ENCODE results near the gene RAPGEF1. TPM values are rescaled to one million over a fixed set of nuclear protein-coding genes. Genes with fewer than 3 reads are reported as not detected.

RAPGEF1 gene
- total RNA-seq, 1 experiment from 2014 or later = 55.6 TPM

- TF ChIP-seq CTCF (conservative IDR thresholded peaks at IDR 0.05) = no peak
- Histone ChIP-seq H2BK120ac (ENCODE audit: low read depth, low read length, poor library complexity, severe bottlenecking) (no peak overlapping the region), H4K5ac (ENCODE audit: insufficient read length, low read depth, low read length) (no peak overlapping the region), H4K91ac (ENCODE audit: insufficient read length, low read depth, low read length) (no peak overlapping the region), H3K27ac (ENCODE audit: insufficient read length, low read depth, low read length) (no peak overlapping the region), H3T11ph (ENCODE audit: low read length) (no peak overlapping the region), H2AK5ac (ENCODE audit: insufficient read length, low read length) (no peak overlapping the region), H3K56ac (ENCODE audit: insufficient read length, low read depth, low read length) (no peak overlapping the region), H3K4me1 (ENCODE audit: insufficient read depth, low read length) (no peaks in the 10 kb centered on the region), H3K79me1 (ENCODE audit: insufficient read depth, low read depth, low read length, poor library complexity, severe bottlenecking) (no peaks in the 10 kb centered on the region), H3K14ac (ENCODE audit: insufficient read depth, low read length) (no peak overlapping the region), H3K4ac (ENCODE audit: low read depth, low read length) (no peak overlapping the region), H2BK5ac (ENCODE audit: insufficient read length, low read length) (no peak overlapping the region), H3K27me3 (ENCODE audit: insufficient read depth, low read length) (no peaks in the 10 kb centered on the region), H3K23me2 (ENCODE audit: insufficient read length, low read depth, low read length, poor library complexity, severe bottlenecking) (no peaks in the 10 kb centered on the region), H3K4me2 (ENCODE audit: insufficient read depth, insufficient read length, low read length) (no peak overlapping the region), H2BK12ac (ENCODE audit: insufficient read length, low read depth, low read length) (no peak overlapping the region), H2AFZ (ENCODE audit: low read length) (no peak overlapping the region), H2BK15ac (ENCODE audit: low read depth, low read length) (no peak overlapping the region), H3K18ac (ENCODE audit: insufficient read length, low read depth, low read length) (no peak overlapping the region), H4K8ac (replicated peaks; ENCODE audit: insufficient read length, low read depth, low read length) (no peak overlapping the region), H3K9ac (ENCODE audit: extremely low read depth, insufficient read length, low read length) (no peak overlapping the region), H3K23ac (ENCODE audit: insufficient read length, low read depth, low read length) (no peak overlapping the region), H2BK20ac (ENCODE audit: low read depth, low read length, poor library complexity, severe bottlenecking) (no peak overlapping the region), H4K20me1 (ENCODE audit: control insufficient read depth, insufficient read depth, insufficient read length) (no peaks in the 10 kb centered on the region), H3K79me2 (ENCODE audit: insufficient read depth, low read length) (no peaks in the 10 kb centered on the region), H3K9me3 (ENCODE audit: control insufficient read depth, low read depth, low read length) (no peaks in the 10 kb centered on the region)
- peaks cover 12 to 57% (median 27%) of the 10 kb centered on the region in 3 experiments; a peak in 6 of 7 replicates for H3K36me3 Mint-ChIP-seq (ENCODE audit: insufficient read depth in 1 of 3, low read depth in 3 of 3)
- H3K9me3 Mint-ChIP-seq = no peaks in the 10 kb centered on the region
- H3K27me3 Mint-ChIP-seq (ENCODE audit: low read depth) = no peaks in the 10 kb centered on the region
- peaks cover 0 to 2% of the 10 kb centered on the region in 2 experiments; a peak in 2 of 4 replicates for H3K4me1 Mint-ChIP-seq
- no peak for DNase-seq
- no CpG with 5 or more reads among the region's 9 CpGs for WGBS (ENCODE audit: extremely low coverage, insufficient read length, low lambda C conversion rate)
- peak overlapping the region in 2 of 3 experiments; percentile 8 to 43; a peak in 1 of 7 replicates for H3K27ac Mint-ChIP-seq
- no peak overlapping the region for H3K4me3 Mint-ChIP-seq
These were observed 152.5 kb downstream of the RAPGEF1 start for GRCh38 chr9:131587331-131587730.

All from H9 (cell line).